NCI-H526 treated with DMSO at 0.1 percent for 48 hours (cell line): ENCODE measurements around the gene HES1.
A peak's percentile ranks its signal among the peaks of the same experiment; 100 is the strongest.
"Not testable (repeated sequence)": the region's sequence is repeated elsewhere in the genome, so short reads cannot be mapped to it uniquely, and the experiment has no call there.

Source experiments
- DNase-seq: peaks from one replicate; lab custom pipeline; 2025; lab: John Stamatoyannopoulos, UW

Gene HES1

GRCh38 chr3:194135806-194136518 lies at the start of gene HES1:
HES1 (plus strand) TSS chr3:194136148; CDS start chr3:194136381, 233 bp downstream.
- DNase-seq = peak; percentile 79

- DNase-seq = no peak
Measured at GRCh38 chr3:194086388-194087075, 49.4 kb upstream of the HES1 start.

- DNase-seq = no peak
Measured at GRCh38 chr3:194087280-194087679, 48.7 kb upstream of the HES1 start.

DNA sequence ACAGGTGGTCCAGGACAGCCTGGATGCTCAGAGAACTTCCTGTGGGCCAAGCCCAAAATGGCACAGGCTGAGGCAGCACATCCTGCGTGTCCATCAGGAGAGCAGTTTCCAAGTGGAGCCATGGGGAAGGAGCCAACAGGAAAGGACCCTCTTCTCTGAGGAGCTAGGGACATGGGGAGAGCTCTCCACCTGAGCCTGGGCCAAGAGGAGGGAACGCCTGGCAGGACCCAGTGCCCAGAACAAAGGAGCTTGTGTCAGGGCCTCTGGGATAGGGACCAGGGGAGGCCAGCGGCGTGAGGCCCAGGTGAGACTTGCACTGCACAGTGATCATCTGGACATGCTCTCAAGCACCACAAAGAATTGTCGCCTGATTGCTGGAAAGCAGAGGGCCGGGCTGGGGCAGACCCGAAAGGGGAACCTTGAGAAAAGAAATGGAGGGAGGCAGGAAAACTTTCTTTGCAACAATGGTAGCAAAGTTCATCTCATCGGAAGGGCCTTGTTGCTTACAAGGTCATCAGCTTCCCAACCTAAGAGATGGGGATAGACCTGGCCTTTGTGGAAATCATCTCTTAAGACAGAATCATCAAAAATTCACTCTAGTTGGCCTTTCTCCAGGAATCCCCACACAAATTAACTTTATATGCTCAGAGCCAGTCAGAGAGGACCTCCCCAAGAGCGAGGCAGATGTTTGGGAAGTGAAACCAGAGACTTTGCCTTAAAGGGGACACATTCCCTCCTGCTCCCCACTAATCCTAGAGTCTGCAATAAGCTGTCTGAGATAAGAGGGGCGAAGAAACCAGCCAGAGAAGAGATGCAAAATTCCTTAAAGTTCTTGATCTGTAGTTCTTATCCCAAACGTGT lies 47.7 kb upstream of the HES1 start:
- no peak for DNase-seq

DNA sequence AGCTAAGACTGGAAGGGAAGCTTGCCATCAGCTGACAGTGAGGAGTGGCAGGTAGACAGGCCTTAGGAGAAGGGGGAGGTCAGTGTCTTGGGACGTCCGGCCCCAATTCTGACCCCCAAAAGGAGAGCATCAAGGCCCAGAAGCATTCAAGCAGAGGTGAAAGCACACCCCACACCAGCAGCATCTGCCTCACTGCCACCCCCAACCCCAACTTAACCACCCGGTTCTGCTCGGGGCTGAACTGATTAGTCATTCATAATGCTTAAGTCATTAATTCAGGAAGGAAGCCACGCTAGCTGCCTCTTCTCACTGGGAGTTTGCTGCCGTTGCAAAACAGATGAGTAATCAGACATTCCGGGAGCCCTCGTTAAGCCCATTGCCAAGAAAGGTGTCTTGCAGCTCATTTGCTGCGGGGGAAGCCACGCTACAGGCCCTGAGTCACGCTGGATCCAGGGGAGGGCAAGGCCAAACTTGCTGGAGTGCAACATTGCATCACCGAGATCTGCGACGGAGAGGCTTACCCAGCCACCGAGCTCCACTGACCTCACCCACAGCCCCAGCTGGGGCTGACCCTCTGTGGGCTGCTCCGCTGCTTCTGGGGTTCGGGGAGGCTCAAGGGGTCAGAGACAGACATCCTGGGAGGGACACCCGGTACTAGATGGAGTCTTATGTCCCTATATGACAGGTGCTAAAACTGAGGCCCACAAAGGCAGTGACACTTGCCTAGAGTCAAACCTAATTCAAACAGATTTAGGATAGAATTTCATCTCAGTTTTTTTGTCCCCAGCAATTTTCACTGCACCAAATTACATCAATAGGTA lies 46.4 kb upstream of the HES1 start:
- DNase-seq = no peak

DNA sequence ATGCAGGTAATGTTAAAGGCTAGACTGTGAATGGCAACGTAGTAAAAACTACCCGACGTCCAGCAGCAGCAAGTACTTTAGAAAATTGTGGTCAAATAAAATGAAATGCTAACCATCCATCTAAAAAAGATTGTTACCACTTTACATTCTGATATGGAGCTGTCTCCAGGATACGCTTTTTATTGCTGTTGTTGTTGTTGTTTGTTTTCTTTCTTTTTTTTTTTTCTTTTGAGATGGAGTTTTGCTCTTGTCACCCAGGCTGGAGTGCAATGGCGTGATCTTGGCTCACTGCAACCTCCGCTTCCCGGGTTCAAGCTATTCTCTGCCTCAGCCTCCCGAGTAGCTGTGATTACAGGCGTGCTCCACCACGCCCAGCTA lies 45.8 kb upstream of the HES1 start:
- not testable (repeated sequence) for DNase-seq

DNA sequence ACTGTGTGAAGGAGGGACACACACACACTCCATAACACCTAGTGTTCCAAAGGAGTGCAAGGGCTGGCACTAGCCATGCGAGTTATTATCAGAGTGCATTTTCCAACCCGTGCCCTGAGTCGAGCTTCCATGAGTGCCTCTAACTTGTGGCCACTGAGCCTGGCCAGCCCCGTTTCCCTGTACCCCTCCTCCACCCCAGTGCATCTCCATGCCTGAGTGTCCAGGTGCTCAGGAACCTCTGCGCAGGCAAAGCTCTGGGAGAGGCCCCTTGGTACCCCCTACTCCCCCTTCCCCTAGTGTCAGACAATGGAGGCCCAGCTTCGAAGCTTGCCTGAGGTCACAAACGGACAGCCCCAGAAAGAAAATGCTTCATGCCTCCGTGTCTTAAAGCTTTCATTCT lies 45.2 kb upstream of the HES1 start:
- no peak for DNase-seq

- DNase-seq = no peak
Measured at GRCh38 chr3:194091141-194091540, 44.8 kb upstream of the HES1 start.

DNA sequence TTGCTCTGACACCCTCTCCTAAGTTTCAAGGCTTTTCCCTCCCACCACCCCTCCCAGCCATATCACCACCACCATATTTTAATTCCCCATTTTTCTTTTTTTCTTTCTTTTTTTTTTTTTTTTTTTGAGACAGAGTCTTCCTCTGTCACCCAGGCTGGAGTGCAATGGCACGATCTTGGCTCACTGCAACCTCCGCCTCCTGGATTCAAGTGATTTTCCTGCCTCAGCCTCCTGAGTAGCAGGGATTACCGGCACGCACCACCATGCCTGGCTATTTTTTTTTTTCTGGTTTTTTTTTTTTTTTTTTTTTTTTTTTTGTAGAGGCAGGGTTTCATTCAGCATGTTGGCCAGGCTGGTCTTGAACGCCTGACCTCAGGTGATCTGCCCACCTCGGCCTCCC lies 44.1 kb upstream of the HES1 start:
- not testable (repeated sequence) for DNase-seq

- DNase-seq = no peak
Measured at GRCh38 chr3:194092881-194093301, 43.1 kb upstream of the HES1 start.

GRCh38 chr3:194093842-194094241 lies 42.1 kb upstream of the HES1 start:
- no peak for DNase-seq

DNA sequence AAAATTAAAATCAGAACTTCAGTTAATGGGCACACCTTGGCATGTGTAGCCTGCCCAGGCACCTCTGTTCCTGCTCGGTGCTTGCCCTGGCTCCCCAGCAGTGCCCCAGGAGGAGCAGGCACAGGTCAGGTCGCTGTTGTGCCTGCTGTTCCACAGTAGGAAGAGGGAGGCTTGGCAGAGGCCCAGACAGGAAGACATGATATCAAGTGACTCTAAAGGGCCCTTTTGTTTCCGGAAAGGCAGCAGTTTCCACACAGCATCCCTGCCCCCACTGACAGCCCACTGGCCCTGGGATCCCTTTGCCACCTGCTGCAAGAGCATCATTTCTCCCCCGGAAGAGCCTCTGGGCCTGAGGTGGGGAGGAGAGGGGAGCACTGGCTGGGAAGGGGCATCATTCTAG lies 40.5 kb upstream of the HES1 start:
- DNase-seq = no peak

DNA sequence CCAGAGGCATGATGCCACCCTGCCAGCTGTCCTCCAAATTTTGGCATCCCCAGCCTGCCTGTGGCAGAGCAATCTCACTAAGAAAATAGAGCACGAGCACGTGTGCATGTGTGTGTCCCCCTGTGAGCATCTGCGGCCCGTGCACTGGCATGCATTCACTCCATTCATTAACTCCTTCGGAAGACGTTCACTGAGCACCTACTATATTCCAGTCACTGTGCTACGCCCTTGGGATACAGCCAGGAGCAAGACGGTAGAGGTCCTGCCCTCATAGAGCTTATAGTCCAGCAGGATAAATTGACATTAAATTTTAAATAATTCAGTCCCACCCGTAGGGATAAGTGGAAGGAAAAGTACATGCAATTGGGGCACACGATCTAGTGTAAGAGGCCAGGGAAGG lies 40.0 kb upstream of the HES1 start:
- no peak for DNase-seq

DNA sequence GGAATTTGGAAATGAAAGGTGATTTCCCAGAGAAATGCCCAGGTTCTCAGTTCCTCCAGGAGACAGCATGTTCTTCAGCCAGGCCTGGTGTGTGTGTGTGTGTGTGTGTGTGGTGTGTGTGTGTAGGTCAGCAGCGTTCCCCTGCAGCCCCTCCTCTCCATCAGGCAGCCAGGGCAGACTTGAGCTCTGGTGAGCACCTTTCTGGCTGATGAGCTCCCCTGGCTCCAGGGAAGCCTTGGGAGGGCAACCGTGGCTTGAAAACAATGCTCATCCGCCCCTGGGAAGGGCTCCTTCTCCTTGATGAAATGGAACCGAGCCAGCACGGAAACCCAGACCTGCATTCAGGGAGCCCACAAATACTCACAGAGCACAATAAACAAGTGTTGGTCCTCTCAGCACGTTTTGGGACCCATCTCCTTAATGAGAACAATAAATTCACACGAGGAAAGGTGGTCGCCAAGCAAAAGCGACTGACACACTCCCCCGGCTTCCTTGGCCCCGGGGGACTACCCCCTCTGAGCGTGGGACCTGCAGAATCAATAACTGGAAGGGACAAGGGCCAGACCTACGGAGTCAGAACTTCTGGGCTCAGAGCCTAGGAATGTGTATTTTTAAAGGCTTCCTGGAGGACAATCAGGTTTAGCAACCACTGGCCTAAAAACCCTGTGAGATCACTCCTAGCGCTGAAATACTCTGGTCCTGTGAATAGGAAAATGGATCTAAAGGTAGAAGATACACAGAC lies 38.6 kb upstream of the HES1 start:
- DNase-seq = no peak

GRCh38 chr3:194098081-194098842 lies 37.7 kb upstream of the HES1 start:
- DNase-seq = no peak

- DNase-seq = no peak
Measured at GRCh38 chr3:194098843-194099183, 37.1 kb upstream of the HES1 start.

GRCh38 chr3:194099215-194099614 lies 36.7 kb upstream of the HES1 start:
- DNase-seq = no peak

GRCh38 chr3:194100856-194101390 lies 35.0 kb upstream of the HES1 start:
- no peak for DNase-seq

GRCh38 chr3:194101592-194102432 lies 34.1 kb upstream of the HES1 start:
- peak; percentile 58 for DNase-seq
